Muscle layer of colon (tissue), 2 donors: ENCODE measurements around the gene OCLN.

Experiments
- H3K27ac ChIP-seq: one replicate; pipeline ENCODE4 v1.7.0; 2013; ENCODE audit warnings: low read depth, mild to moderate bottlenecking, low read length, moderate library complexity
- H3K27me3 ChIP-seq, 2 donors: one replicate each; pipeline ENCODE4 v1.7.0; 2013; ENCODE audit warnings: low read length in 2 of 2, mild to moderate bottlenecking in 2 of 2; ENCODE audit not compliant: insufficient read depth in 2 of 2, control insufficient read depth in 1 of 2
- H3K36me3 ChIP-seq: one replicate; pipeline ENCODE4 v1.7.0; 2013; ENCODE audit warnings: mild to moderate bottlenecking, low read length; ENCODE audit not compliant: insufficient read depth
- H3K4me1 ChIP-seq: one replicate; pipeline ENCODE4 v1.7.0; 2013; ENCODE audit warnings: mild to moderate bottlenecking, low read length; ENCODE audit not compliant: insufficient read depth
- H3K4me3 ChIP-seq, 2 donors: one replicate each; pipeline ENCODE4 v1.7.0; 2013; ENCODE audit warnings: low read length in 2 of 2, low read depth in 1 of 2, mild to moderate bottlenecking in 1 of 2, moderate library complexity in 1 of 2
- H3K9ac ChIP-seq: one replicate; pipeline ENCODE4 v1.7.0; 2013; ENCODE audit warnings: low read length
- H3K9me3 ChIP-seq: one replicate; pipeline ENCODE4 v1.7.0; 2013; ENCODE audit warnings: mild to moderate bottlenecking, low read length
- donor health status: abdominal sarcoma.
- donor health status: Adenocarcinoma of cecum.

OCLN gene

DNA sequence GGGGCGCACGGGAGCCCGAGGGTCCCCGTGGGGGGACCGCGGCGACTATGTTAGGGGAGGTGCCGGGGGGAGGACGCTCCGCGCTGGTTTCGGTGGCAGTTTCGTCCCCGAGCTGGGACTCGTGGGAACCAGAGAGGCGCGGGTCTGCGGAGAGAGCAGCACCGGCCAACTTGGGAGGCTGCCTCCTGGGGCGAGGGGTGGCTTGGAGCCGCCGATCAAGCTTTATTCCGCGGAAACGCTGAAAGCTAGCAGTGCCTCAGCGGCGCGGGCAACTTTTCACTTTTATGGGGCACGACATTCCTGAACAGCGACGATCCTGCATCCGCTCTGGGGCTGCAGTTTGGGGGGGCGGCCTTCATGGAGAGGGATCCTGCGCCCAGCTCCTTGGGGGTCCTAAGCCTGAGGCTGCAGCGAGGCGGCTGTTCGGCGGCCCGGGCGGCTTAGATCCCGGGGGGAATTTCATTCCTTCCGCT, 369 bp downstream of the OCLN start:
- no peak overlapping the region for H3K27ac ChIP-seq

DNA sequence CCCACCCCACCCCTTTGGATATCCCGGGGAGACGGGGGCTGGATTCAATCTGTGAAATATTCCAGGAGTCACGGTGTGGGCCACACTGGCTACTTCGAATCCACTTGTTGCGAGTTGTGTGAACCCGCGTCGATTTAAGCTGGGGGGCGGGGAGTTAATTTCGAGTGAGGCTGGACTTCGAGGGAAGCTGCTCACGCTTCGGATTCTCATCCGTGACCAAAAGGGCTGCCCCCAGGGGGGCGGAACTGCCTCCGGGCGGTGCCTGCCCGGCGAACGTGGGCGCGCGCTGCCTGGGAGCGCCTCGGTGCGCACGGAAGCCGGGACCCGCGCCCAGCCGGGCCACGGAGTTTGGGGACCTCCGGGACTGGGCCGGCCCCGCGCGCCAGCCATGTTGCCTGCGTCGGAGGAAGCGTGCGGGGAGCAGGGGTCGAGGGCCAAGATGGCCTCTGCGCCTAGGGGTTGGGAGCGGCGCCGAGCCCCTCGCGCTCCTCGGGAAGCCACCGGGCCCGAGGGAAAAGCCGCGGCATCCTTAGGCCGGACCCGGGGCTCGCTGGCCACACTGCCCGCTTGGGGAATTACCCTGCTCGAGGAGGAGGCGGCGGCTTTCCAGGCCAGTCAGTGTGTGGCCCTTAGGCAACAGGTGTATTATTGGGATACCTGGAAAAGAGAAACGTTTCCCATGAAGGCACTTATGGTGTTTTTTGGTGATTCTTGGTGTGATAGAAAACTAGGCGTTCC, 975 bp downstream of the OCLN start:
- Histone ChIP-seq H3K4me3 (peak overlapping the region; percentile 39 to 67), H3K36me3 (no peaks in the 10 kb centered on the region), H3K9ac (no peak overlapping the region), H3K4me1 (no peaks in the 10 kb centered on the region), H3K27ac (no peak overlapping the region), H3K27me3 (peaks cover 10 to 39% of the 10 kb centered on the region in 2 donors), H3K9me3 (no peaks in the 10 kb centered on the region)

More for the DNA sequence above, 369 bp downstream of the OCLN start:
- no peaks in the 10 kb centered on the region for H3K9me3 ChIP-seq
- H3K4me1 ChIP-seq, result no peaks in the 10 kb centered on the region
- H3K4me3 ChIP-seq, result peak overlapping the region; percentile 39 to 67
- H3K36me3 ChIP-seq, result no peaks in the 10 kb centered on the region
- no peak overlapping the region for H3K9ac ChIP-seq
- peaks cover 10 to 39% of the 10 kb centered on the region in 2 donors for H3K27me3 ChIP-seq

DNA sequence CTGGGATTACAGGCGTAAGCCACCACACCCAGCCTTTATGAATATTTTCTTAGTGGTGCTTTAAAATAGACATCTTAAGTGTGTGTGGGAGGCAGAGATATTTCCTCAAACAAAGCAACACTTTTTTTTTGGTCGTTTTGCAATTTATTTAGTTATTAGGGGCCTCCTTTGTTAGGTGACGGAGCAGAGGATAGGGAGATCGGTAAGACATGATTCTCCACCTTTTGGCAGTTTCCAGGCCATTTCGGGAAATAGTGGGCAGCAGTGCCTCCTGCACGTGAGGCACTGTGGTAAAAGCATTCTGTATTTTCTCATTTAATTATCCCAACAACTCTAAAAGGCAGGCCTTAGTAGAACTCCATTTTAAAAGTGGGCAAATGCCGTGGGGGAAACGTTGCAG, 1.9 kb downstream of the OCLN start:
- no peaks in the 10 kb centered on the region for H3K9me3 ChIP-seq
- no peak overlapping the region for H3K9ac ChIP-seq
- peaks cover 10 to 39% of the 10 kb centered on the region in 2 donors for H3K27me3 ChIP-seq
- H3K36me3 ChIP-seq, result no peaks in the 10 kb centered on the region
- no peaks in the 10 kb centered on the region for H3K4me1 ChIP-seq
- no peak overlapping the region for H3K4me3 ChIP-seq
- H3K27ac ChIP-seq, result no peak overlapping the region

DNA sequence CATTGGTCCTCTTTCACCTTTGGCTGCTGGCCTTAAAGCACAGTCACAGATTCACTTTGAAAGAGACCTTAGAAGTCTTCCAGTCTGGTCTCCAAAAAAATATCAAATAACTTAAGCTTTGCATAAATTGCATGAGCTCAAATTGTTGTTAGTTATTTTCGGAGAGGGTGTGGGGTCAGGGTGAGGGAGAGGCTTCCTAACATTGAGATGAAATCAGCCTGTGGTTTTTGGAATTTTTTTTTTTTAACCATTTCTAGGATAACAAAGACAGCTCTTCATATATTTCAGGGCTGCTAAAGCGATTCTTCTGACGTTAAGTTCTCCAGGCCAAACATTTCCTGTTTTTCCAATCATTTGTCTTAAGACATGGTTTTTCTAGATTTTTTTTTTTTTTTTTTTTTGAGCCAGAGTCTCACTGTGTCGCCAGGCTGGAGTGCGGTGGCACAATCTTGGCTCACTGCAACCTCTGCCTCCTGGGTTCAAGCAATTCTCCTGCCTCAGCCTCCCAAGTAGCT, 4.5 kb downstream of the OCLN start:
- Histone ChIP-seq H3K27ac (no peak overlapping the region), H3K9ac (no peak overlapping the region)

DNA sequence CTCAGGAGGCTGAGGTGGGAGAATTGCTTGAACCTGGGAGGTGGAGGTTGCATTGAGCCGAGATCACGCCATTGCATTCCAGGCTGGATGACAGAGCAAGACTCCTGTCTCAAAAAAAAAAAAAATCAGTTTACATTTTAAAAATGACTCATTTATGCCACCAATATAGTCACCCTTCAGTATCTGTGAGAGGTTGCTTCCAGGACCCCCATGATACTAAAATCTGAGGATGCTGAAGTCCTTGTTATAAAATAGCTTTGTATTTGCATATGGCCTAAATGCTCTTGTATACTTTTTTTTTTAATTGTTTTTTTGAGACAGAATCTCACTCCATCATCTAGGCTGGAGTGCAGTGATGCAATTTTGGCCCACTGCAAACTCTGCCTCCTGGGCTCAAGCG, 5.8 kb downstream of the OCLN start:
- Histone ChIP-seq H3K4me1 (no peaks in the 10 kb centered on the region), H3K9me3 (no peaks in the 10 kb centered on the region), H3K9ac (no peak overlapping the region), H3K36me3 (no peaks in the 10 kb centered on the region), H3K27ac (no peak overlapping the region), H3K4me3 (no peak overlapping the region), H3K27me3 (peaks cover 10 to 31% of the 10 kb centered on the region in 2 donors)

More for the DNA sequence above, 4.5 kb downstream of the OCLN start:
- H3K9me3 ChIP-seq, result no peaks in the 10 kb centered on the region
- no peaks in the 10 kb centered on the region for H3K36me3 ChIP-seq
- peaks cover 10 to 44% of the 10 kb centered on the region in 2 donors for H3K27me3 ChIP-seq
- H3K4me3 ChIP-seq, result no peak overlapping the region
- no peaks in the 10 kb centered on the region for H3K4me1 ChIP-seq

DNA sequence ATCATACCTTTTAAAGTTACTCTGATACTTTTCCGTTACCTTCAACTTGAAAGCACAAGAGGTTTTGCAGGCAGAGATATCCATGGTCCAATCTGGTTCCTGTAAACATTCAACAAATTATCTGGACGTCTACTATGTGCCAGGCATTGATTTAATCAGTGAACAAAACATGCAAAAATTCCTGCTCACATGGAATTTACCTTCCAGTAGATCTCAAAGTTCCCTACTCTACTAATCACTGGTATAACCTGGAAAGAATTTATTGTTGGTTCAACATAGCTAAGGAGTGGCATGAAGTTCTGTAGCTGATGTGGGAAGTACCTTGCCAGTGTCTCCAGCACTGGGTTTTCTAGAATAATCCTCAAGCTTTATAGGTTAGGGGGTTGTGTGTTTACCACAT, 9.8 kb downstream of the OCLN start:
- Histone ChIP-seq H3K4me1 (no peaks in the 10 kb centered on the region), H3K27me3 (peaks cover 0 to 8% of the 10 kb centered on the region in 2 donors), H3K36me3 (no peaks in the 10 kb centered on the region), H3K9me3 (no peaks in the 10 kb centered on the region), H3K9ac (no peak overlapping the region), H3K27ac (no peak overlapping the region), H3K4me3 (no peak overlapping the region)

DNA sequence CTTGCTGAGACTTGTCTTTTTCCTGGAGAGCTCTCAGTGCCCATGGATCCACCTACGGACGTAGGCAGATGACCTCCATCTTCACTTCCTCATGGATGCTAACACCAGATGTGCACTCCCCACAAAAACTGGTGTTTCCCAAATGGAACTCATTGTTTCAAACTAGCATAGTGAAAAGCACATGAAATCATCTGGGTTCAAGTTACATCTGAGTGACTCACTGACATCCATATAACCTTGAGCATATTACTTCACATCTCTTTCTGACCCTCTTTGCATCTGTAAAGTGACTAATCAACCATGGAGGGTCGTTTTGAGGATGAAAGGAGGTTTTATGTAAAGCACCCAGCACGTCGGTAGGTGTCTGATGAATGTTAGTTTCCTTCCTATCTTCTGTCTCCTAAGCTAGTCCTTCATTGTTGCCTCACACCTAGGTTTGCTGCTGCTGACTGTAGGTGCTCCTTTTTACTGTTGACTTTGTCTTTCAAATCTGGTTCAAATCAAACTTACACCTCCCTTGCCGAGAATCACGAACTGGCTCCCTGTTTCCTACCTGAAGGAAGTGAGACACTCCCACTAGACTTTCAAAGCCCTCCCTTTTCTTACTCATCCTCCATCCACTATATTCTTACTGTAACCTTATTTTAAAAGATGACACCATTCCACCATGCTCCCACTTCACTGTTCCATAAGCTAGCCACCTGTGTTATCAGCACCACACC, 10.3 kb downstream of the OCLN start:
- Histone ChIP-seq H3K9me3 (no peaks in the 10 kb centered on the region), H3K9ac (no peak overlapping the region), H3K27ac (no peak overlapping the region), H3K27me3 (peaks cover 0 to 8% of the 10 kb centered on the region in 2 donors), H3K4me3 (no peak overlapping the region), H3K4me1 (no peaks in the 10 kb centered on the region), H3K36me3 (no peaks in the 10 kb centered on the region)

DNA sequence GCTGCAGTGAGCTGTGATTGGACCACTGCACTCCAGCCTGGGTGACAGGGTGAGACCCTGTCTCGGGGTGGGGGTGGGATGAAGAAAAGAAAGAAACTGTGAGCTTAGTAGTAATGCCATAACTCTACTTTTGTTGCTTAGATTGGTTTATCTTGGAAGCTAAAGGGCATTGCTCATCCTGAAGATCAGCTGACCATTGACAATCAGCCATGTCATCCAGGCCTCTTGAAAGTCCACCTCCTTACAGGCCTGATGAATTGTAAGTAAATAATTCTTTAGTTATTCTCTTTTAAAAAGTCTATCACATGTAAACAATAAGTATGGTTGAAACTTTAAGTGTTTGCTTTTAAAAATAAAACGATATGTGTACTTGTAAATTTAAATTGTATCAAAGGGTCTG, 11.4 kb downstream of the OCLN start:
- H3K4me1 ChIP-seq, result no peaks in the 10 kb centered on the region
- H3K9me3 ChIP-seq, result no peaks in the 10 kb centered on the region
- no peak overlapping the region for H3K9ac ChIP-seq
- no peak overlapping the region for H3K27ac ChIP-seq
- no peaks in the 10 kb centered on the region for H3K36me3 ChIP-seq
- no peak overlapping the region for H3K4me3 ChIP-seq
- H3K27me3 ChIP-seq, result peaks cover 0 to 8% of the 10 kb centered on the region in 2 donors

DNA sequence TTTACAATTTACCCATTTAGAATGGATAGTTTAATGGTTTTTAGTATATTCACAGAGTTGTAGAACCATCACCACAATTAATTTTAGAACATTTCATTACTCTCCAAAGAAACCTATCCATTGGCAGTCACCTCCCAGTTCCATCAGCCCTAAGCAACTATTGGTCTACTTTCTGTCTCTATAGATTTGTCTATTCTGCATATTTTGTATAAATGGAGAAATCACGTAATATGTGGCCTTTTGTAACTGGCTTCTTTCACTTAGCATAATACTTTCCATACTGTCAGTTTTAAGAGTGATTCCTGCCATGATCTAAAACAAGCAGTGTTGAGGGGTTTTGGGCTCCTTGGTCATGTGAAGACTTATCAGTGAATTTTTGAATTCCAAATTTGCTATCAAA, 12.7 kb downstream of the OCLN start:
- H3K27ac ChIP-seq, result no peak overlapping the region
- no peaks in the 10 kb centered on the region for H3K36me3 ChIP-seq
- no peak overlapping the region for H3K4me3 ChIP-seq

DNA sequence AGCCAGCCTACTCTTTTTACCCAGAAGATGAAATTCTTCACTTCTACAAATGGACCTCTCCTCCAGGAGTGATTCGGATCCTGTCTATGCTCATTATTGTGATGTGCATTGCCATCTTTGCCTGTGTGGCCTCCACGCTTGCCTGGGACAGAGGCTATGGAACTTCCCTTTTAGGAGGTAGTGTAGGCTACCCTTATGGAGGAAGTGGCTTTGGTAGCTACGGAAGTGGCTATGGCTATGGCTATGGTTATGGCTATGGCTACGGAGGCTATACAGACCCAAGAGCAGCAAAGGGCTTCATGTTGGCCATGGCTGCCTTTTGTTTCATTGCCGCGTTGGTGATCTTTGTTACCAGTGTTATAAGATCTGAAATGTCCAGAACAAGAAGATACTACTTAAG, 16.6 kb downstream of the OCLN start:
- H3K36me3 ChIP-seq, result no peaks in the 10 kb centered on the region
- no peak overlapping the region for H3K9ac ChIP-seq
- no peak overlapping the region for H3K4me3 ChIP-seq
- no peaks in the 10 kb centered on the region for H3K4me1 ChIP-seq
- H3K27ac ChIP-seq, result no peak overlapping the region
- H3K27me3 ChIP-seq, result no peaks in the 10 kb centered on the region
- H3K9me3 ChIP-seq, result no peaks in the 10 kb centered on the region

More for the DNA sequence above, 12.7 kb downstream of the OCLN start:
- H3K4me1 ChIP-seq, result no peaks in the 10 kb centered on the region
- no peak overlapping the region for H3K9ac ChIP-seq
- no peaks in the 10 kb centered on the region for H3K9me3 ChIP-seq
- peaks cover 0 to 2% of the 10 kb centered on the region in 2 donors for H3K27me3 ChIP-seq

DNA sequence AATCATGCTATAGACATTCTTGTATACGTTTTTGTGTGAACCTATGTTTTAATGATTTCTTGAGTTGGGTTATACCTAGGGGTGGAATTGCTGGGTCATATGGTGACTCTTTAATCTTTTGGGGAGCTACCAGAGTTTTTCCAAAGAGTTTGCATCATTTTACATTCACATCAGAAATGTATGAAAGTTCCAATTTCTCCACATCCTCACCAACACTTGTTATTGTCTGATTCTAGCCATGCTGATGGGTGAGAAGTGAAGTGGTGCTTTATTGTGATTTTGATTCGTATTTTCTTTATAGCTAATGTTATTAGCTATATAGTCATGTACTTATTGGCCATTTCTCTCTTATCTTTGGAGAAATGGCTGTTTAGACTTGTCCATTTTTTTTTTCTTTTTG, 18.1 kb downstream of the OCLN start:
- H3K9me3 ChIP-seq, result no peaks in the 10 kb centered on the region
- no peaks in the 10 kb centered on the region for H3K27me3 ChIP-seq
- no peaks in the 10 kb centered on the region for H3K4me1 ChIP-seq
- H3K4me3 ChIP-seq, result no peak overlapping the region
- H3K36me3 ChIP-seq, result no peaks in the 10 kb centered on the region
- no peak overlapping the region for H3K27ac ChIP-seq
- H3K9ac ChIP-seq, result no peak overlapping the region
